ENCODE data around the gene TMEM183A. TPM values are rescaled to one million over a fixed set of nuclear protein-coding genes. Genes with fewer than 3 reads are reported as not detected.

TMEM183A gene
- total and polyA plus RNA-seq, 2 experiments from 2014 or later, result 65.2 to 78.8 TPM

DNA sequence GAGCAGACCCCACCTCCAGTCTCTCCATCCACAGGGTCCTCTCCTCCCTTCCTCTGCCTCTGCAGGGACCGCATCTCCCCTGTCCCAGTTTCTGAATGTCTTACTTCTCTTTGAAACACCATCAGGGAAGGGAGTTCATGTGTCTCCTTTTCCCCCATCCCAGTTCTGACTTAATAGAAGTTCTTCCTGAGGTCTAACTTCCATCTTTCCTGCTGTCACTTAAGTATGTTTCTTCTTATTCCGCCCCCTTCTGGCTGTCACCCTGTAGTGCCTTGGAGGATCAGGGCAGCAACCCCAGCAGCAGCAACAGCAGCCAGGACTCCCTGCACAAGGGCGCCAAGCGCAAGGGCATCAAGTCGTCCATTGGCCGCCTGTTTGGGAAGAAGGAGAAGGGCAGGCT lies 49.3 kb downstream of the TMEM183A start:
- 95% methylated on average over 6 of the region's 6 CpGs for WGBS (ENCODE audit: low lambda C conversion rate, missing lambda C conversion rate)

DNA sequence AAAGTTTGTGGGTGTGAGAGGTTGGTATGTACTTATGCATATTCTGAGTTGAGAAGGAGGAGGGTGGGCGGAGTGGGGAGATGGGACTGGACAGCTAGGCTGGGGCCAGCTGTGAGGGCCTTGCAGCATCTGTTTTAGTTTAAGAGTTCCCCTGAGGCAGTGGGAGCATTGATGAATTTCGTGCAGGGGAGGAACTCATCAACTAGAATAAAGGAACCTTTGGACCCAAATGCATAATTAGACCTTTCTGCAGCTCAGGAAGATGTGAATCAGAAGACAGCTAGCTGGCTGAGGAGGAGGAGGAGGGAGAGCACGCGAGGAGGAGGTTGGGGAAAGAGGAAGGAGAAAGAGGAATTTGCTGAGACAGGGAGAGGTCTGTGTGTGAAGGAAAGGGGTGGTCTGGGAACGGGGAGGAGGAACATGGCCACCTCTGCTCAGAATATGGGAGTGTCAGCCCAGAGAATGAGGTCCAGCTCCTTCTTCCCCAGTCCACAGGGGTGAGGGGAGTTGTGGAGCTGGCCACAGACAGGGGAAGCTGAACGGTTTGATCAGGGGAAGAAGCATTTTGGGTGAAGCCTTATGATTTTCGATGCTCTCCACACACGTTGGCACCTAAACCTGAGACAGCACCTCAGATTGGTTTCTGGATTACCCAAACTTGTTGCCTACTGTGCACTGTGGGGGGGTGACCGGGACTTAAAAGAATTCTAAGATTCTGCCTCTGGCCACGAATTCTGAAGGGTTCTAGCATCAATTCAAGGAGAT lies 50.9 kb downstream of the TMEM183A start:
- H3K27ac ChIP-seq, result no peak overlapping the region
- no peaks in the 10 kb centered on the region for H3K27me3 ChIP-seq
- TF ChIP-seq EZH2 (IDR thresholded peaks at IDR 0.05; ENCODE audit: borderline replicate concordance) (no peak), EZH2phosphoT487 (IDR thresholded peaks at IDR 0.05; ENCODE audit: low read depth, severe bottlenecking, unreplicated experiment) (no peak)
- TF ChIP-seq, protein P1, sequence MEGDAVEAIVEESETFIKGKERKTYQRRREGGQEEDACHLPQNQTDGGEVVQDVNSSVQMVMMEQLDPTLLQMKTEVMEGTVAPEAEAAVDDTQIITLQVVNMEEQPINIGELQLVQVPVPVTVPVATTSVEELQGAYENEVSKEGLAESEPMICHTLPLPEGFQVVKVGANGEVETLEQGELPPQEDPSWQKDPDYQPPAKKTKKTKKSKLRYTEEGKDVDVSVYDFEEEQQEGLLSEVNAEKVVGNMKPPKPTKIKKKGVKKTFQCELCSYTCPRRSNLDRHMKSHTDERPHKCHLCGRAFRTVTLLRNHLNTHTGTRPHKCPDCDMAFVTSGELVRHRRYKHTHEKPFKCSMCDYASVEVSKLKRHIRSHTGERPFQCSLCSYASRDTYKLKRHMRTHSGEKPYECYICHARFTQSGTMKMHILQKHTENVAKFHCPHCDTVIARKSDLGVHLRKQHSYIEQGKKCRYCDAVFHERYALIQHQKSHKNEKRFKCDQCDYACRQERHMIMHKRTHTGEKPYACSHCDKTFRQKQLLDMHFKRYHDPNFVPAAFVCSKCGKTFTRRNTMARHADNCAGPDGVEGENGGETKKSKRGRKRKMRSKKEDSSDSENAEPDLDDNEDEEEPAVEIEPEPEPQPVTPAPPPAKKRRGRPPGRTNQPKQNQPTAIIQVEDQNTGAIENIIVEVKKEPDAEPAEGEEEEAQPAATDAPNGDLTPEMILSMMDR (IDR thresholded peaks at IDR 0.05; ENCODE audit: poor library complexity), result no peak
- no peak for DNase-seq (ENCODE audit: low spot score)
- no peaks in the 10 kb centered on the region for H4K20me1 ChIP-seq (ENCODE audit: insufficient read depth, poor library complexity, severe bottlenecking)
- H3K9me3 ChIP-seq (ENCODE audit: low read depth), result no peaks in the 10 kb centered on the region
- H3K9me2 ChIP-seq (replicated peaks; ENCODE audit: insufficient read depth), result no peaks in the 10 kb centered on the region
- 57% methylated on average over 10 of the region's 10 CpGs for WGBS (ENCODE audit: low lambda C conversion rate, missing lambda C conversion rate)
- no peaks in the 10 kb centered on the region for H3K79me2 ChIP-seq
- H3K4me3 ChIP-seq, result no peak overlapping the region
- H2AFZ ChIP-seq, result no peak overlapping the region
- H3K36me3 ChIP-seq (replicated peaks; ENCODE audit: insufficient read depth, low read depth), result no peaks in the 10 kb centered on the region
- H3K4me2 ChIP-seq, result no peak overlapping the region
- no peaks in the 10 kb centered on the region for H3K4me1 ChIP-seq (ENCODE audit: insufficient read depth)

More for the DNA sequence above, 49.3 kb downstream of the TMEM183A start:
- TF ChIP-seq EZH2phosphoT487 (IDR thresholded peaks at IDR 0.05; ENCODE audit: low read depth, severe bottlenecking, unreplicated experiment) (no peak), EZH2 (IDR thresholded peaks at IDR 0.05; ENCODE audit: borderline replicate concordance) (no peak)
- TF ChIP-seq, protein P1 (IDR thresholded peaks at IDR 0.05; ENCODE audit: poor library complexity), result no peak
- DNase-seq (ENCODE audit: low spot score), result no peak
- H2AFZ ChIP-seq, result no peak overlapping the region
- H3K4me1 ChIP-seq (ENCODE audit: insufficient read depth), result peaks cover 12% of the 10 kb centered on the region
- H3K9me2 ChIP-seq (replicated peaks; ENCODE audit: insufficient read depth), result no peaks in the 10 kb centered on the region
- H3K36me3 ChIP-seq (replicated peaks; ENCODE audit: insufficient read depth, low read depth), result no peaks in the 10 kb centered on the region
- no peak overlapping the region for H3K4me3 ChIP-seq
- H4K20me1 ChIP-seq (ENCODE audit: insufficient read depth, poor library complexity, severe bottlenecking), result no peaks in the 10 kb centered on the region
- H3K27me3 ChIP-seq, result no peaks in the 10 kb centered on the region
- no peaks in the 10 kb centered on the region for H3K79me2 ChIP-seq
- no peak overlapping the region for H3K4me2 ChIP-seq
- no peak overlapping the region for H3K27ac ChIP-seq
- no peaks in the 10 kb centered on the region for H3K9me3 ChIP-seq (ENCODE audit: low read depth)

DNA sequence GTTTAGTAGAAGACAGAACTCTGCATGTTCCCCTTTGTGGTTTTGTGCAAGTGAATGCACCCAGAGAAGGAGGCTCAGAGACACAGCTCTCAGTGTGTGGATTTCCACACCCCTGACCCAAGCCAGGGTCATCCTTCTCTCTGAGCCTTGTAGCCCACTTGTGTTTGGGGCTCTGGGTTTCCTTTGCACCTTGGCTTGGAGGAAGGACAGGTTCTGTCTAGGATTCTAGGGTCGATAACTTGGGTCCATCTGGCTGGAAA lies 51.4 kb downstream of the TMEM183A start:
- Histone ChIP-seq H3K79me2 (no peaks in the 10 kb centered on the region), H2AFZ (no peak overlapping the region), H3K9me2 (replicated peaks; ENCODE audit: insufficient read depth) (no peaks in the 10 kb centered on the region), H3K4me1 (ENCODE audit: insufficient read depth) (no peaks in the 10 kb centered on the region), H3K4me3 (no peak overlapping the region), H3K4me2 (no peak overlapping the region), H3K27me3 (no peaks in the 10 kb centered on the region), H3K36me3 (replicated peaks; ENCODE audit: insufficient read depth, low read depth) (no peaks in the 10 kb centered on the region), H4K20me1 (ENCODE audit: insufficient read depth, poor library complexity, severe bottlenecking) (no peaks in the 10 kb centered on the region), H3K27ac (no peak overlapping the region), H3K9me3 (ENCODE audit: low read depth) (no peaks in the 10 kb centered on the region)
- WGBS (ENCODE audit: low lambda C conversion rate, missing lambda C conversion rate), result 93% methylated on average over 1 of the region's 1 CpG
- no peak for TF ChIP-seq EZH2phosphoT487 (IDR thresholded peaks at IDR 0.05; ENCODE audit: low read depth, severe bottlenecking, unreplicated experiment)
- no peak for TF ChIP-seq EZH2 (IDR thresholded peaks at IDR 0.05; ENCODE audit: borderline replicate concordance)
- TF ChIP-seq, protein P1 (IDR thresholded peaks at IDR 0.05; ENCODE audit: poor library complexity), result no peak
- no peak for DNase-seq (ENCODE audit: low spot score)
